ENCODE results near the gene RPUSD3. TPM values are rescaled to one million over a fixed set of nuclear protein-coding genes. Genes with fewer than 3 reads are reported as not detected.
"Not testable (repeated sequence)": the region's sequence is repeated elsewhere in the genome, so short reads cannot be mapped to it uniquely, and the experiment has no call there.

Gene RPUSD3
- total RNA-seq = 40.7 TPM
- long read RNA-seq, transcript RPUSD3-216 (4 exons, 2,491 nt) = minor isoform, 5 of 57 reads
- long read RNA-seq, transcript RPUSD3-201 (9 exons, 1,225 nt) = major isoform, 41 of 57 reads
- long read RNA-seq, partial matches to known transcripts = 1 of 57 reads
- long read RNA-seq, other reads (novel, unspliced or antisense) = 9 of 57 reads

- DNase-seq (ENCODE audit: missing footprints) (peak; percentile 99), ATAC-seq (peak; percentile 99)
- intact Hi-C loops (cut with DNase I) = no loop called here
Observed at GRCh38 chr3:9843715-9844438, at the start of gene RPUSD3. Gene RPUSD3, minus strand, starts transcription at chr3:9844008. Its CDS starts 18 bp downstream, at chr3:9843990.

GRCh38 chr3:9891072-9891622 is 47.3 kb upstream of the RPUSD3 start:
- ATAC-seq (no peak), DNase-seq (ENCODE audit: missing footprints) (no peak)
- intact Hi-C loops (cut with DNase I) = loop anchor here (2.0 kb wide), 2 partner anchors 26 to 28 kb away; partner anchors contain the start of gene IL17RC

GRCh38 chr3:9890249-9891071 is 46.7 kb upstream of the RPUSD3 start, which contains the start of gene JAGN1:
Gene JAGN1, plus strand, starts transcription at chr3:9890610. Its CDS starts 113 bp downstream, at chr3:9890723.
- ATAC-seq = peak; percentile 98
- peak; percentile 94 for DNase-seq (ENCODE audit: missing footprints)
- intact Hi-C loops (cut with DNase I) = loop anchor here (2.0 kb wide), 2 partner anchors 26 to 28 kb away; partner anchors contain the start of gene IL17RC

- DNase-seq (ENCODE audit: missing footprints) (no peak), ATAC-seq (no peak)
- intact Hi-C loops (cut with DNase I) = no loop called here
Observed at GRCh38 chr3:9889405-9889804, 45.6 kb upstream of the RPUSD3 start.

- no peak for DNase-seq (ENCODE audit: missing footprints)
- intact Hi-C loops (cut with DNase I) = no loop called here
- no peak for ATAC-seq
Observed at GRCh38 chr3:9888540-9888939, 44.7 kb upstream of the RPUSD3 start.

- intact Hi-C loops (cut with DNase I) = no loop called here
- DNase-seq (ENCODE audit: missing footprints) (no peak), ATAC-seq (no peak)
Observed at GRCh38 chr3:9887480-9887879, 43.7 kb upstream of the RPUSD3 start.

GRCh38 chr3:9886328-9886727 is 42.5 kb upstream of the RPUSD3 start:
- ATAC-seq = no peak
- intact Hi-C loops (cut with DNase I) = no loop called here
- DNase-seq (ENCODE audit: missing footprints) = no peak

GRCh38 chr3:9884555-9885165 is 40.9 kb upstream of the RPUSD3 start:
- ATAC-seq = no peak
- intact Hi-C loops (cut with DNase I) = no loop called here

GRCh38 chr3:9883706-9884554 is 40.1 kb upstream of the RPUSD3 start:
- DNase-seq (ENCODE audit: missing footprints) (no peak), ATAC-seq (no peak)
- intact Hi-C loops (cut with DNase I) = no loop called here

More at GRCh38 chr3:9884555-9885165, 40.9 kb upstream of the RPUSD3 start:
- DNase-seq (ENCODE audit: missing footprints) = peak; percentile 28

GRCh38 chr3:9881441-9881840 is 37.6 kb upstream of the RPUSD3 start:
- intact Hi-C loops (cut with DNase I) = no loop called here
- no peak for ATAC-seq
- DNase-seq (ENCODE audit: missing footprints) = no peak

GRCh38 chr3:9879830-9880549 is 36.2 kb upstream of the RPUSD3 start, which contains the start of gene CIDEC:
Gene CIDEC, minus strand, starts transcription at chr3:9880253. Its CDS starts 1,767 bp downstream, at chr3:9878486.
- DNase-seq (ENCODE audit: missing footprints) = peak; percentile 25
- ATAC-seq = no peak
- intact Hi-C loops (cut with DNase I) = no loop called here

- no peak for ATAC-seq
- intact Hi-C loops (cut with DNase I) = no loop called here
- peak; percentile 13 for DNase-seq (ENCODE audit: missing footprints)
Observed at GRCh38 chr3:9878700-9879099, 34.9 kb upstream of the RPUSD3 start.

- intact Hi-C loops (cut with DNase I) = no loop called here
- no peak for ATAC-seq
- DNase-seq (ENCODE audit: missing footprints) = no peak
Observed at GRCh38 chr3:9876991-9877390, 33.2 kb upstream of the RPUSD3 start.

- intact Hi-C loops (cut with DNase I); DNase-seq (ENCODE audit: missing footprints); ATAC-seq: not testable (repeated sequence)
Observed at GRCh38 chr3:9876255-9876654, 32.4 kb upstream of the RPUSD3 start.

GRCh38 chr3:9875448-9875847 is 31.6 kb upstream of the RPUSD3 start:
- intact Hi-C loops (cut with DNase I) = no loop called here
- ATAC-seq (no peak), DNase-seq (ENCODE audit: missing footprints) (no peak)

GRCh38 chr3:9872067-9872466 is 28.3 kb upstream of the RPUSD3 start:
- DNase-seq (ENCODE audit: missing footprints); intact Hi-C loops (cut with DNase I); ATAC-seq: not testable (repeated sequence)

GRCh38 chr3:9870978-9871377 is 27.2 kb upstream of the RPUSD3 start:
- ATAC-seq (no peak), DNase-seq (ENCODE audit: missing footprints) (no peak)
- intact Hi-C loops (cut with DNase I) = no loop called here
